ENCODE measurements around the gene SPPL2B.

Gene SPPL2B

GRCh38 chr19:2324220-2324948, 4.1 kb upstream of the SPPL2B start:
- no peak for FAIRE-seq

- no peak for FAIRE-seq
Observed at GRCh38 chr19:2325281-2326046, 3.0 kb upstream of the SPPL2B start.

GRCh38 chr19:2326699-2327360, 1.7 kb upstream of the SPPL2B start:
- FAIRE-seq: no peak

GRCh38 chr19:2327773-2328400, 597 bp upstream of the SPPL2B start:
- FAIRE-seq: peak; percentile 81

GRCh38 chr19:2329149-2329478, 630 bp downstream of the SPPL2B start:
- no peak for FAIRE-seq

GRCh38 chr19:2329501-2329916, 1.0 kb downstream of the SPPL2B start:
- no peak for FAIRE-seq

- no peak for FAIRE-seq
Observed at GRCh38 chr19:2330255-2330631, 1.8 kb downstream of the SPPL2B start.

- FAIRE-seq: no peak
Observed at GRCh38 chr19:2330632-2331284, 2.3 kb downstream of the SPPL2B start.

GRCh38 chr19:2331601-2332246, 3.2 kb downstream of the SPPL2B start:
- no peak for FAIRE-seq

GRCh38 chr19:2332341-2333026, 4.0 kb downstream of the SPPL2B start:
- no peak for FAIRE-seq

- FAIRE-seq: no peak
Observed at GRCh38 chr19:2333027-2333806, 4.7 kb downstream of the SPPL2B start.

GRCh38 chr19:2333807-2334211, 5.3 kb downstream of the SPPL2B start:
- no peak for FAIRE-seq

GRCh38 chr19:2334426-2334825, 5.9 kb downstream of the SPPL2B start:
- FAIRE-seq: no peak

- no peak for FAIRE-seq
Observed at GRCh38 chr19:2334986-2335846, 6.7 kb downstream of the SPPL2B start.

GRCh38 chr19:2335848-2336247, 7.4 kb downstream of the SPPL2B start:
- FAIRE-seq: no peak

- FAIRE-seq: no peak
Observed at GRCh38 chr19:2336528-2337328, 8.2 kb downstream of the SPPL2B start.

GRCh38 chr19:2337329-2337707, 8.8 kb downstream of the SPPL2B start:
- no peak for FAIRE-seq

- no peak for FAIRE-seq
Observed at GRCh38 chr19:2338055-2338615, 9.7 kb downstream of the SPPL2B start.
